Upper lobe of left lung (tissue), 4 donors: ENCODE measurements around the gene OR4F15.
"Not testable (repeated sequence)": the region's sequence is repeated elsewhere in the genome, so short reads cannot be mapped to it uniquely, and the experiment has no call there.

ENCODE experiments used
- POLR2A ChIP-seq, 4 donors: fragments of 450-650 bp; IDR thresholded peaks; one replicate each; pipeline ENCODE4 v1.5.1; 2016 to 2017; ENCODE audit warnings: antibody characterized with exemption in 4 of 4, mild to moderate bottlenecking in 2 of 4
- POLR2AphosphoS5 ChIP-seq, 2 donors: sonication (generic); formaldehyde crosslinking; IDR thresholded peaks; one replicate each; pipeline ENCODE4 v1.5.1; 2017; ENCODE audit warnings: antibody characterized with exemption in 2 of 2
- TF ChIP-seq, protein P1 (sequence below), 6 experiments: fragments of 450-650 bp in 4 of 6; fragments of 200-600 bp in 2 of 6; sonication (generic) in 2 of 6; IDR thresholded peaks; one replicate each; pipeline ENCODE4 v1.5.1; 2016 to 2019; ENCODE audit warnings: antibody characterized with exemption in 6 of 6

DNA sequence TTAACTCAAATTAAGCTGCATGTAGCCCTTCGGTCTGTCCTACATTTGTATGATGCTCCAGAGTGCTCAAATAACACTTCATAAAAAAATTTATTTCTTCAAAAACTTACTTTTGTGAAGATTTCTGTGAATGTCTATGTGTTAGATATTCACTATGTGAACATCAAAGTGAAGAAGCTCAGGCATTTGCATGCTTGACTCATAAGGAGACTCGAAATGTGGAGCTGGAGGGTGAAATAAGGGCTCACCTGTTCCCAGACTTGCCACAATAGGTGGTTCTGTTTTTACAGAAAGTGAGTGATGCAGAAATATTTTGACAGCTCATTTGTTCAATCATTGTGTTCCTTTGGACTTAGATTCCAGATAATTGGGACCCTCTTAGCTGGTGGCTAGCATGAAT is 25.6 kb upstream of the OR4F15 start:
- not testable (repeated sequence) for TF ChIP-seq POLR2A, POLR2AphosphoS5 (IDR thresholded peaks at IDR 0.05)
- TF ChIP-seq, protein P1, sequence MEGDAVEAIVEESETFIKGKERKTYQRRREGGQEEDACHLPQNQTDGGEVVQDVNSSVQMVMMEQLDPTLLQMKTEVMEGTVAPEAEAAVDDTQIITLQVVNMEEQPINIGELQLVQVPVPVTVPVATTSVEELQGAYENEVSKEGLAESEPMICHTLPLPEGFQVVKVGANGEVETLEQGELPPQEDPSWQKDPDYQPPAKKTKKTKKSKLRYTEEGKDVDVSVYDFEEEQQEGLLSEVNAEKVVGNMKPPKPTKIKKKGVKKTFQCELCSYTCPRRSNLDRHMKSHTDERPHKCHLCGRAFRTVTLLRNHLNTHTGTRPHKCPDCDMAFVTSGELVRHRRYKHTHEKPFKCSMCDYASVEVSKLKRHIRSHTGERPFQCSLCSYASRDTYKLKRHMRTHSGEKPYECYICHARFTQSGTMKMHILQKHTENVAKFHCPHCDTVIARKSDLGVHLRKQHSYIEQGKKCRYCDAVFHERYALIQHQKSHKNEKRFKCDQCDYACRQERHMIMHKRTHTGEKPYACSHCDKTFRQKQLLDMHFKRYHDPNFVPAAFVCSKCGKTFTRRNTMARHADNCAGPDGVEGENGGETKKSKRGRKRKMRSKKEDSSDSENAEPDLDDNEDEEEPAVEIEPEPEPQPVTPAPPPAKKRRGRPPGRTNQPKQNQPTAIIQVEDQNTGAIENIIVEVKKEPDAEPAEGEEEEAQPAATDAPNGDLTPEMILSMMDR (IDR thresholded peaks at IDR 0.05): not testable (repeated sequence)
